ENCODE results near the gene FPR1.
"Not testable (repeated sequence)": the region's sequence is repeated elsewhere in the genome, so short reads cannot be mapped to it uniquely, and the experiment has no call there.

Gene FPR1

DNA sequence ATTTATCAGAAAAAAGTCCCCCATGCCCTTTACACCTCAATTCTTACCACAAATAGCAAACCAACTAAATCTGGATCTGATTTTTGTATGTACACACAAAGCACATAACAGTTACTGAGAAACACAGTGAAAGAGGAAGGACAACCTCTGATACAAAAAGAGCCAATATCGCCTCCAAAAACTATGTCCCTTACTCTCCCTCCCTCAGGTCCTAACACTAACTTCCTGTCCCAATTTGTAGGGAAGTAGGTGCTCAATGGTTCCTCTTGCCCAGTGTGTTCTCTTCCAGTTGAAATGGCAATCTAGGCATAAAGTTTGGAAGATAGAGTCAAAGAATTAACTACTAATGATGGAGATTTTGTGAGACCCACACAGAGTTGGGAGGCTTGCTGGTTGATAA is 27.5 kb upstream of the FPR1 start:
- no peak for DNase-seq (ENCODE audit: low spot score)

DNA sequence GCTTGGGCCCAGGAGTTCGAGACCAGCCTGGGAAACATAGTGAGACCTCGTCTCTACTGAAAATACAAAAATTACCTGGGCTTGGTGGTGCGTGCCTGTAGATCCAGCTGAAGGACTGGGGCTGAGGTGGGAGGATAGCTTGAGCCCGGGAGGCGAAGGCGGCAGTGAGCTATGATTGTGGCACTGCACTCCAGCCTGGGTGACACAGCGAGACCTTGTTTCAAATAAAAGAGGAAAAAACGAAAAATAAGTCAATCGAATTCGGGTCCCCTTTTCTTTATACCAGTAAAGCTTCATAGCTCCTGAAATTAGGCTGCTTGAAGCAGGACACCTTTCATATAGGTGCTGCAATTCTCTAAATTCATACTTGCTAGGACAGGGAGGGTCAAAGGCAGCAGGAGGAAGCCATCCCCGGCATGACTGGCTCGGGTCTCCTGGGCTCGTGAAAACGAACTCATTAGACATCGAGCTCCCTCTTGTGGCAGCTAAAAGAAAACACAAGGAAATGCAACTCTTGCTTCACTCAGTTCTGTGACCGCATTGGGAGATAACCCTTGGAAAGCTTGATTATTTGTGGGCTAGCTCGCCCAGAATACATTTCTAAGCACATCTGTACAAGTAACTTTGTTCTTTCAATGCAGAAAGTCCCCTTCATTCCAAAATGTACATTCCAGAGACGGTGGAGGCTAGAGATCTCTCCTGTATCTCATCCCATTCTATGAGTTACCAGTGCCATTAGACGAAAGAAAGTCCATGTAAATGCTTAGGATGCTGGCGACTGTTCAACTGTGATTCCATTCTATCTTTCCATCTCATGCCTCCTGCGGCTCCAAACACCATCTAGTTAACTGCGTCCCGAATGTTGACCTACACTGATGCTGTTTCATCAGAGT is 26.1 kb upstream of the FPR1 start:
- peak; percentile 80 for DNase-seq (ENCODE audit: low spot score)

- DNase-seq (ENCODE audit: low spot score) = not testable (repeated sequence)
Measured at GRCh38 chr19:51776561-51776960, 24.9 kb upstream of the FPR1 start.

DNA sequence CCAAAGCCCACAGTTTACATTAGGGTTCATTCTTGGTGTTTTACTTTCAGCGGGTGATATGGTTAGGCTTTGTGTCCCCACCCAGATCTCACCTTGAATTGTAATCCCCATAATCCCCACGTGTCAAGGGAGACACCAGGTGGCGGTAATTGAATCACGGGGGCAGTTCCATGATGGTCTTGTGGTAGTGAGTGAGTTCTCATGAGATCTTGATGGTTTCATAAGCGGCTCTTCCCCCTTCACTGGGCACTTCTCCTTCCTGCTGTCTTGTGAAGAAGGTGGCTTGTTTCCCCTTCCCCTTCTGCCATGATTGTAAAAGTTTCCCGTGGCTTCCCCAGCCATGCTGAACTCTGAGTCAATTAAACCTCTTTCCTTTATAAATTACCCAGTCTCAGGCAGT is 21.3 kb upstream of the FPR1 start:
- DNase-seq (ENCODE audit: low spot score) = no peak

GRCh38 chr19:51771376-51772130 is 19.9 kb upstream of the FPR1 start:
- no peak for DNase-seq (ENCODE audit: low spot score)

DNA sequence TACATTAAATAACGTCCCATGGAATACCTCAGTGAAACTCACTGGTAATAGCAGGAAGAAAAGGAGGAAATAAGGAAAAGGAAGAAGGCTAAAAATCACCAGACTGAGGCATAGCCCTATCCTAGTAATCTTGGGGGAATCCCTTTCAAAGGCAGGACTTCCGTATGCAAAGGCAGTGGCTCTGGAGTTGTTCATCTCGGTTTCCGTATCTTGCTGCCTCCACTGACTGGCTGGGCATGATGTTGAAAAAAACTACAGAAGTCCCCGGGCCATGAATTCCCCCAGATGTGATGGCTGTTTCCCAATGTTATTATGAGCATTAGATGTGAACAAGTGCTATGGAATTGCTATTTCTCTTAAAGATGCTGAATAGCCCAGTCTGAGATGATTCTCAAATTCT is 14.8 kb upstream of the FPR1 start:
- no peak for DNase-seq (ENCODE audit: low spot score)

- no peak for DNase-seq (ENCODE audit: low spot score)
Measured at GRCh38 chr19:51765086-51765485, 13.4 kb upstream of the FPR1 start.

DNA sequence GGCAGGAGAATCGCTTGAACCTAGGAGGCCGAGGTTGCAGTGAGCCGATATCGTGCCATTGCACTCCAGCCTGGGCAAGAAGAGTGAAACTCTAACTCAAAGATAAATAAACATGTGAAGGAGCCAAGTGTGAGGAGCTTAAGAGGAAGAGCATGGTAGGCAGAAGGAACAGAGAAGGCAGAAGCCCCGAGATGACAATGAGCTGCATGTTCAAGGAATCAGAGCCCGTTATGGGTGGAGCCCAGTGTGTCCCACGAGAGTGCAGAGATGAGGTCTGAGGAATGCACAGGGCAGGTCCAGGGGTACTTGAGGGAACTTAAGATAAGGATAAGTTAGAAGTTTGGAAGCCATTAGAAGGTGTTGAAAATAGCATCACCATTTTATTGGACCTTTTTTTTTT is 10.0 kb upstream of the FPR1 start:
- no peak for DNase-seq (ENCODE audit: low spot score)

DNA sequence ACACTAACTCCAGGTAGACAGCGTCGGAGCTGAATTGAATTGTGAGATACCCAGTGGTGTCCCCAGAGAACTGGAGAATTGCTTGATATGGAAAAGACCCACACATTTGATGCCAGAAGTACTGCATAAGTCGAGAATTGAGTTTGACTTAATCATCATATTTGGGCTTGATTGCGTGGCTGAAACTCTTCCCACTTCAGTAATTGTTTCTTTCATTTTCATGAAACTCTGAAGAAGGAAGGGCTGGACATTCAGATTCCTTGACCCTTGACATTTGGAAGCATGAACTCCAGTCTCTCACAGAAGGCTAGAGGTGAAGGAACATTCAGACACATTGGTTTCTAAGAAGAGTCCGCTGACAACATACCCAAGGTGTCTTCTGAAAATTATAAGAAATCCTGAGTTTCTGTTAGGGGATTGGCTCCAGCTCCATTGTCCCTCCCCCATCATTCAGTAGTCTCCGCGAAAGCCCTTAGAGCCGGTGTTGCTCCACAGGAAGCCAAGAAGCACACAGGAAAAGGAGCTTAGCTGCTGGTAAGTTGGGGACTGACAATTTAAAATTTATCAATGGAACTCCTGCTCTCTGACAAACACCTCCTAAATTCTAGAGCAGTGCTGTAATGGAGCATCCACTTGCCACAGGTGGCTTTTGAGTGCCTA is 9.1 kb upstream of the FPR1 start, which contains the start of gene FPR2:
Gene FPR2 (plus strand): TSS at position 484 of the 660 bp plus-strand sequence. CDS start 7,479 bp downstream, outside the sequence.
- peak; percentile 21 for DNase-seq (ENCODE audit: low spot score)

GRCh38 chr19:51755571-51755970 is 3.9 kb upstream of the FPR1 start:
- no peak for DNase-seq (ENCODE audit: low spot score)

DNA sequence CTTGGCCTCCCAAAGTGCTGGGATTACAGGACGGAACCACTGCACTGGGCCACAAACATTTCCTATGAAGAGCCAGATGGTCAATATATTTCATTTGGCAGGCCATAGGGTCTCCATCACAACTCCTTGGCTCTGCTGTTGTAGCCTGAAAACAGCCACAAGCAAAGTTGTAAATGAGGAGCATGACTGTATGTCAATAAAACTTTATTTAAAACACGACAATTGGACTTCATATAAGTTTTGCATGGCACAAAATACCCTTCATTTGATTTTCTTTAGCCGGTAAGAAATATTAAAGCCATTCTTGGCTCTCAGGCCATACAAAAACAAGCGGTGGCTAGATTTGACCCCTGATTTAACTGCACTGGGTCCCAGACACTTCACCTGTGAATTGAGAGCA is 3.1 kb upstream of the FPR1 start:
- DNase-seq (ENCODE audit: low spot score) = no peak

DNA sequence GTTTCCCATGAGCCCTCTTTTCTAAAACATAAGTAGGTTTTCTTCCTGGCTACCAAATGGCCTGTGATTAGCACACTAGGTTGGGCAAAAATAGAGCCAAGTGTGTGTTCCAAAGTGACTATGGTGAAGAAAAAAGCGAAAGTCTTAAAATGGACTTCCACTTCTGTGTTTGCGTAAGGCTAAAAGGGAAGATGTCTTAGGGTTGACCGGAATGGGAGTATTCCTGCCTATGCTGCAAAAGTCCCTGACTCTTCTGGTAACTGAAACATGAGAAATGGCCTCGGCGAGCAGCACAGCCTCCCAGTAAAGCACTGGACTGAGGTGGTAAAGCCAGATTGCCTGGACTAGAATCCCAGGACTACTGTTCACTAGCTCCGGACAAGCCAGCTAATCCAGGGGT is 2.4 kb upstream of the FPR1 start:
- DNase-seq (ENCODE audit: low spot score) = no peak

DNA sequence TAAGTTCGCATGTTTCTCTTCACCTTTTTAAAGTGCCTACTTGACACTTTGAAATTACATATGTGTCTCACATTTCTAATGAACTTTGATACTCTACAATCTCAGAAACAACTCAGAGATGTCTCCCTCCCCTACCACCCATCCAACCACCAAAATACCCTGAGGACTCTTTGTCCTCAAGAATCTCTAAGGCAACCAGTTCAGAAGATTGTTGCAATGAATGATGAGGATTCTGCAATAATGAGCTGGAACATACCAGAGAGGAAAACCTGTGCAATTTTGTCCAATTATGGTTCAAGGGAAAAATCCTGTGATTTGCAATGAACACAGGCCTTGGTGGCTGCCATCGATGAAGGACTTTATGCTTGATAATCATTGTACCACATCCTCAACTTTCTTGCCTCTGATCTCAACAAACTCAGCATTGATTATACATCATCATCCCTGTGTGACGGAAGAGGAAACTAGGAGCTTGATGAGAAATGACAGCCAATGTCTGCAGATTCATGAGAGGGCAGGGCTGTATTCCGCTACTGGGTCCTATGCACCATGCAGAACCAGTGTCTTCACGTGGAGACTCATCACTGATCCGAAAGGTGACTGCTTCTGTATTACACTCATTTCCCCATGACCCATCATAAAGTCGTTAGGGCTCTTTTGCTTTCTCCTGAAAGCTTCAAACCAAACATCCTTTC is 1.1 kb downstream of the FPR1 start:
- DNase-seq (ENCODE audit: low spot score) = no peak

DNA sequence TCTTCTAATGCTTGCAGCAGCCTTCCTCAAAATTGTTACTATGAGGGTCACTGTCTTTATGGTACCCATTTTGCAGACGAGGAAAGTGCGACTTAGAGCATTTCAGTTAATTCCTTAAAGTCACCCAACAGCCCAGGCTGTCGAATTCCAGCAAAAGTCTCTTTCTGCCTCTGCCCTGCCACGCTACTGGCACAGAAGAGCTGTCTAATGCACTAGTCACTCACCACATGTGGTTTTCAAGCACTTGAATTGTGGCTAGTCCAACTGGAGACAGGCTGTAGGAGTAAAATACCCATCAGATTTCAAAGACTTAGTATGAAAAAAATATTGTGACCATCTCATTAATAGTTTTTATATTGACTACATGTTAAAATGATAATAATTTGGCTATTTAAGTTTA is 1.7 kb downstream of the FPR1 start:
- no peak for DNase-seq (ENCODE audit: low spot score)

DNA sequence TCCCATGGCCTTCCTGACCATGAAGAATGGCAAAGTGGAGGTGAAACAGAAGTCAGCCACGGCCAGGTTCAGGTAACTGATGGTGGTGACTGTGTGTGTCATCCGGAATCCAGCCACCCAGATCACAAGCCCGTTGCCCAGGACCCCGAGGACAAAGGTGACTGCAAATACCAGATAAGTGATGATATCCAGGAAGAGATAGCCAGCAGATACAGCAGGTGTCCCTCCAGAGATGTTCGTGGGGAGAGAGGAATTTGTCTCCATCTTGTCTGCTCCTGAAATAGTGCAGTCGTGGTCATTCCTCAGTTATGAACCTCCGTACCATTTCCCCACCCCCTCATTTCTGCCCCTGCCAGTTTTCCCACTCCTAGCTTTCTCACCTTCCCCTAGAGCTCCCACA is 4.9 kb downstream of the FPR1 start:
- no peak for DNase-seq (ENCODE audit: low spot score)

DNA sequence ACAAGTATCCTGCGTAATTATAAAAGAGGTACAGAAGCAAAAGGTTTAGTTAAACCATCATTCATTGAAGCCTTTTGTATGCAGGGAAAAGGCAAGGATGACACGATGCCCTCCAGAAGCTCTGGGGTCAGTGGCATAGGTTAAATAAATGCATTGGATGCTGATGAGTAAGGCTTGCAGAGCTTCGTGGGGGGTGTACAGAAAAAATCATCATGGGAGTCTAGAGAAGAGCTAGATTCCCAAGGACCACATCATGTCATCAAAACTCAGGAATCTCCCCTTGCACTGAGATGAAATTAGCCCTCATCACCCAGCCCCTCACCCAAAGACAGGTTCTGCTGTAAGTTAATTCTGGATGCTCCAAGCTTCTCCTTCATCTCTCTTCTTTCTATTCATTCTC is 8.3 kb downstream of the FPR1 start:
- DNase-seq (ENCODE audit: low spot score) = no peak

- DNase-seq (ENCODE audit: low spot score) = no peak
Measured at GRCh38 chr19:51742789-51743188, 8.9 kb downstream of the FPR1 start.

GRCh38 chr19:51740356-51740755 is 11.3 kb downstream of the FPR1 start:
- DNase-seq (ENCODE audit: low spot score) = no peak

DNA sequence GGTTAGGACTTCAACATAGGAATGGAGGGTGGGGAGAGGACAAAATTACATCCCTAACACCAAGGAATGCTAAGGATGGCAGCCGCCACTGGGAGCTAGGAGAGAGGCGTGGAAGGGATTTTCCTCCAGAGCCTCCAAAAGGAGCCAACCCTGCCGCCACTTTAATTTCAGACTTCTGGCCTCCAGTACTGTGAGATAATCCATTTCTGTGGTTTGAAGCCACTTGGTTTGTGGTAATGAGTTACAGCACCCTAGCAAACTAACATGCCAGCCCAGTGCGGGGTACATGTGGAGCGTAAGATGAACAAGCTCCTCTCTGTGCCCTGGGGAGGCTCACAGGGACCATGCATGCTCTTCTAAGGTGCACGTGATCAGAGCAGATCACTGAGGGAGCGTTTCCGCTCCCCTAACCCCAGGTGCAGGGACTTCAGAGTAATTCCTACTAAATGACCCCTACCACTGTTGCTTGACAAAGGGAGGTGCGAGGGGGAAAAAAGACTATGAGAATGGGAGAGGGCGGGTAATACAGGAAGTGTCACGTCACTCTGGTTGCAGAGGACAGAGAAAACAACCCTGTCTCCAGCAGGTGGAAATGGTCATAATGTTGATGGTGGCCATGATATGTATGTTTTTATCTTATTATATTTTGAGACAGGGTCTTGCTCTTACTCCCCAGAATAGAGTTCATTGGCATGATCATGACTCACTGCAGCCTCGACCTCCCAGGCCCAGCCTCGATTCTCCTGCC is 12.0 kb downstream of the FPR1 start:
- no peak for DNase-seq (ENCODE audit: low spot score)

DNA sequence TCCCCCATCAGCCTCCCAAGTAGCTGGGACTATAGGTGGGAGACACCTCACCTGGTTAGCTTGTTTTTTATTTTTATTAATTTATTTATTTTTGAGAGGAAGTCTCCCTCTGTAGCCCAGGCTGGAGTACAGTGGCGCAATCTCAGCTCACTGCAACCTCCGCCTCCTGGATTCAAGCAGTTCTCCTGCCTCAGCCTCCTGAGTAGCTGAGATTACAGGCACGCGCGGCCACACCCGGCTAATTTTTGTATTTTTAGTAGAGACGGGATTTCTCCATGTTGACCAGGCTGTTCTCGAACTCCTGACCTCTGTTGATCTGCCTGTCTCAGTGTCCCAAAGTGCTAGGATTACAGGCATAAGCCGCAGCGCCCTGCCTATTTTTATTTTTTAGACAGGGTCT is 13.2 kb downstream of the FPR1 start:
- not testable (repeated sequence) for DNase-seq (ENCODE audit: low spot score)

DNA sequence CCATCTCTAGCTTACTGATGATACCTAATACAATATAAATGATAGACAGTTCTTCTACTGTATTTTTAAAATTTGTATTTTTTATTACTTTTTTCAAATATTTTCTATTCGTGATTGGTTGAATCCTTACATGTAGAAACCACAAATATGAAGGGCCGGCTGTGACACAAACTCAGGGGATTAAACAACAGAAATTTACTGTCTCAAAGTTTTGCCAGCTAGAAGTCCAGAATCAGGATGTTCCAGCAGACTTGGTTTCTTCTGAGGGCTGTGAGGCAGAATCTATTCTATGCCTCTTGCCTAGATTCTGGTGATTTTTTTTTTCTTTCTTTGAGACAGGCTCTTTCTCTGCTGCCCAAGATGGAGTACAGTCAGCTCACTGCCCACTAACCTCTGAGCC is 13.8 kb downstream of the FPR1 start:
- no peak for DNase-seq (ENCODE audit: low spot score)

Measured in iPS-NIHi11 (cell line).